Gastroesophageal sphincter (tissue), 4 donors: ENCODE results near the gene CCR8. TPM values are rescaled to one million over a fixed set of nuclear protein-coding genes. Genes with fewer than 3 reads are reported as not detected.

Experiments
- ATAC-seq: fragments of 150-250 bp; one replicate; pipeline ENCODE4 v1.9.1; 2016; ENCODE audit warnings: mild to moderate bottlenecking, moderate library complexity
- H3K27ac ChIP-seq, 4 donors: fragments of 200-600 bp; sonication (generic) in 3 of 4; 1 replicate in 3 of 4; 2 replicates in 1 of 4; pipeline ENCODE4 v1.5.1; 2016 to 2019
- H3K27me3 ChIP-seq: fragments of 200-600 bp; sonication (generic); one replicate; pipeline ENCODE4 v1.5.1; 2019
- H3K36me3 ChIP-seq, 2 donors: fragments of 200-600 bp; sonication (generic); one replicate each; pipeline ENCODE4 v1.5.1; 2019; ENCODE audit warnings: control low read depth in 1 of 2
- H3K4me1 ChIP-seq, 3 donors: fragments of 200-600 bp; sonication (generic); 1 replicate in 2 of 3; 2 replicates in 1 of 3; pipeline ENCODE4 v1.5.1; 2016 to 2019; ENCODE audit warnings: control low read depth in 2 of 3
- H3K4me3 ChIP-seq, 2 donors: fragments of 200-600 bp; sonication (generic); one replicate each; pipeline ENCODE4 v1.5.1; 2019; ENCODE audit warnings: mild to moderate bottlenecking in 1 of 2, moderate library complexity in 1 of 2
- H3K9me3 ChIP-seq, 3 donors: fragments of 200-600 bp; sonication (generic); one replicate each; pipeline ENCODE4 v1.5.1; 2017 to 2019; ENCODE audit warnings: control low read depth in 2 of 3
- CTCF ChIP-seq, 4 experiments: fragments of 200-600 bp in 2 of 4; fragments of 450-650 bp in 2 of 4; sonication (generic) in 1 of 4; IDR thresholded peaks; one replicate each; pipeline ENCODE4 v1.5.1; 2017 to 2019; ENCODE audit warnings: antibody characterized with exemption in 4 of 4, mild to moderate bottlenecking in 2 of 4, moderate library complexity in 2 of 4
- EP300 ChIP-seq: sonication (generic); formaldehyde crosslinking; IDR thresholded peaks from one replicate; pipeline ENCODE4 v1.6.1; 2017; ENCODE audit warnings: antibody characterized with exemption, mild to moderate bottlenecking
- POLR2A ChIP-seq, 2 donors: fragments of 450-650 bp; IDR thresholded peaks; one replicate each; pipeline ENCODE4 v1.6.1; 2017; ENCODE audit warnings: antibody characterized with exemption in 2 of 2, mild to moderate bottlenecking in 2 of 2, moderate library complexity in 1 of 2
- POLR2AphosphoS5 ChIP-seq: sonication (generic); formaldehyde crosslinking; IDR thresholded peaks from one replicate; pipeline ENCODE4 v1.6.1; 2017; ENCODE audit warnings: antibody characterized with exemption
- WGBS, 2 donors: methylation state at CpG; one replicate each; pipeline ENCODE4 v1.1.5; 2018; ENCODE audit warnings: low coverage in 1 of 2; 5-methylcytosine and 5-hydroxymethylcytosine counted together
- total RNA-seq, 4 donors: library from RNA; depleted of rRNA; stranded (reverse); fragments of >200 nt; gene quantifications; one replicate each; pipeline ENCODE4 v1.1.0, GENCODE V29; 2016

CCR8 gene
- total RNA-seq, 4 donors from 2014 or later: not detected

DNA sequence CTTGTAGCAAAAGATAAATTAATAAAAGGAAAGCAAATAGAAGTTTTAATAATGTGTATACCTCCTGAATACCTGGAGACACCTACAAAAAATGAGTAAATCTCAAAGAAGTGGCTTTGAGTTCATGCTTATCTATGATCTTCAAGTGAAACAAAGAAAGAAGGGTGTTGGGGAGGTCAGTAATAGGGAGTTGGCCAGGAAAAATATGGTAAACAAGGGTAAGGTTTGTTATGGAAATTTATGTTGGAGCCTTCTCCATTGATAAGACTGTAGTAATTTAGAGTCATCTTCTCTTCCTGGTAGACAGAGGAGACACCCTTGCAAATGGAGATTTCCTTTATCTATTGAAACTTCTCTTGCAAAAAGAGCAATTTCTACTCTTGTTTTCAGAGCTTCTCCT is 6.6 kb upstream of the CCR8 start:
- TF ChIP-seq POLR2AphosphoS5 (no peak), EP300 (no peak), POLR2A (IDR thresholded peaks at IDR 0.05) (no peak), CTCF (IDR thresholded peaks at IDR 0.05) (no peak)
- Histone ChIP-seq H3K4me1 (no peaks in the 10 kb centered on the region), H3K27me3 (no peaks in the 10 kb centered on the region)

DNA sequence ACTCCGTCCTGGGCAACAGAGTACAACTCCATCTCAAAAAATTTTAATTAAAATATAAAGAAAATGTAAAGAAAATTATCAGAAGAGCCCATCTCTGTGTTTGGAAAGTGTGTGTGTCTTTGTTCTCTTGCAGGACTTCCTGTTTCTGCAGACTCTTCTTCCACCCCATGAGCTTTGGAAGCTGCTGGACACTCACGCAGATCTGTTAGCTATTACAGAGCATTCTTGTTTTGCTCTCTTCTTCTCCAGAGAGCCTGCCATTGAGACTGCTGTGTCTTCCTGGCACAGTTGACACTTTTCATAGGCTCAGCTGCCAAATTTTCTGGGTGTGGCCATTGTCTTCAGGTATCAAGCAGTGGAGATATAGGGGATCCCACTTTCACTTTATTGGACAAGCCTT is 6.0 kb upstream of the CCR8 start:
- no peaks in the 10 kb centered on the region for H3K27me3 ChIP-seq
- no peak overlapping the region for H3K4me3 ChIP-seq
- H3K9me3 ChIP-seq: no peaks in the 10 kb centered on the region
- no peaks in the 10 kb centered on the region for H3K36me3 ChIP-seq
- ATAC-seq: no peak
- no peak overlapping the region for H3K27ac ChIP-seq
- H3K4me1 ChIP-seq: no peaks in the 10 kb centered on the region
- TF ChIP-seq EP300 (no peak), POLR2A (IDR thresholded peaks at IDR 0.05) (no peak), POLR2AphosphoS5 (no peak), CTCF (IDR thresholded peaks at IDR 0.05) (no peak)
- WGBS, 2 donors: 55 to 68% methylated on average over 2 of the region's 2 CpGs

More for the DNA sequence above, 6.6 kb upstream of the CCR8 start:
- no peak for ATAC-seq
- Histone ChIP-seq H3K9me3 (no peaks in the 10 kb centered on the region), H3K4me3 (no peak overlapping the region), H3K27ac (no peak overlapping the region), H3K36me3 (no peaks in the 10 kb centered on the region)

- H3K27me3 ChIP-seq: no peaks in the 10 kb centered on the region
- H3K9me3 ChIP-seq: no peaks in the 10 kb centered on the region
- TF ChIP-seq POLR2A (IDR thresholded peaks at IDR 0.05) (no peak), EP300 (no peak)
- WGBS, 2 donors: 66 to 92% methylated on average over 2 of the region's 2 CpGs
- no peak overlapping the region for H3K27ac ChIP-seq
- H3K36me3 ChIP-seq: no peaks in the 10 kb centered on the region
- H3K4me1 ChIP-seq: no peaks in the 10 kb centered on the region
- no peak for ATAC-seq
- no peak overlapping the region for H3K4me3 ChIP-seq
Measured at GRCh38 chr3:39325236-39325635, 4.3 kb upstream of the CCR8 start.

DNA sequence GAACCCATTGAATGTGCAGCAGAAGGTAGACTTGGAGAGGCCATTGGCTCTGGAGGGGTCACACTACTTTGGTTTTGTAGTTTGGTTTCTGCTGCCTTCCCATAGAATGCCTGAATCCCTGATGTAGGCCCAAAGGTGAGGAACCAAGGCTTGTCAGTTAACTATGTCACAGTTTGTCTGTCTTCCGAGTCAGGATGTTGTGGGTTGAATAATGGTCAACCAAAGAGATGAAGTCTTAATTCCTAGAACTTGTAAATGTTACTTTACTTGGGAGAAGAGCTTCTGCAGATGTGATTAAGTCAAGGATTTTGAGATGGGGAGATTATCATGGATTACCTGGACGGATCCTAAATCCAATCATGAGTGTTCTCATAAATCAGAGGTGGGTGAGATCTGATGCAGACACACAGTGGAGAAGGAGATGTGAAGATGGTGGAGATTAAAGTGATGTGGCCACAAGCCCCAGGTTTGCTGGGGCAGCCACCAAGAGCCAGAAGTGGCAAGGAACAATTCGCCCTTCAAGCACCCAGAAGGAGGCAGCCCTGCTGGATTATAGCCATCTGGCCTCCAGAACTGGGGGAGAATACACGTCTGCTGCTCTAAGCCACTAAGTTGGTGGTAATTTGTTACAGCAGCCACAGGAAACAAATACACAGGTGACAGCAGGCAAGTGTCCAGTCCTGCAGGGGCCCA is 2.3 kb upstream of the CCR8 start:
- Histone ChIP-seq H3K9me3 (no peaks in the 10 kb centered on the region), H3K27me3 (no peaks in the 10 kb centered on the region), H3K27ac (no peak overlapping the region), H3K36me3 (no peaks in the 10 kb centered on the region), H3K4me1 (no peaks in the 10 kb centered on the region), H3K4me3 (no peak overlapping the region)
- no peak for TF ChIP-seq POLR2AphosphoS5
- no peak for TF ChIP-seq CTCF (IDR thresholded peaks at IDR 0.05)
- no peak for TF ChIP-seq EP300
- no peak for TF ChIP-seq POLR2A (IDR thresholded peaks at IDR 0.05)
- ATAC-seq: no peak
- 72 to 86% methylated on average over 3 to 4 of the region's 4 CpGs for WGBS, 2 donors

DNA sequence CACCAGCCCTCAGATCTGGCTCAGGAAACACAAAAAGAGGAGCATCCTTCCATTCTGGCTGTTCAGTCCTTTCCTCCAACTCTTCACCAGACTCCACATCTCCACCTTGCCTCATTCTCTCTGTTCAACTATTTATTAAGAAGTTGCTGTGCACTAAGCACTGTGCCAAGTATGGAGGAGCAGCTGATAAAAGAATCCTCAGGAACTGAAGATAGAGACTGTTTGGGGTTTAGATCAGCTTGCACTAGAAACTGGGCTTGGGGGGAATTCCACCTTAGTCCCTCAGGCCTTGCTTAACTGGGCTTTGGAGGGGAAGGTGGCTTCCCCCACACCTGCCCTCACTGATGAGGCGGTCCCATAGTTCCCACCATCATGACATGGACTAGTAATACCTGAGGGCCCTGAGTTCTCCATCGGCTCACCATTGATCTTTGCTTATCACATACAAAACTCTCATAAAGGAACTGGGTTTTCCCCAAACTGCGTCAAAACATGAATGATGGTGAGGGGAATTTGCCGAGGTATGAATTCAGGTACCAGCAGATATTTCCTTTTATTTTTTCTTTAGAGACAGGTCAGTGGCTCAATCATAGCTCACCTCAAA is 1.7 kb upstream of the CCR8 start:
- ATAC-seq: no peak
- Histone ChIP-seq H3K36me3 (no peaks in the 10 kb centered on the region), H3K4me3 (no peak overlapping the region), H3K4me1 (no peaks in the 10 kb centered on the region), H3K9me3 (no peaks in the 10 kb centered on the region), H3K27me3 (no peaks in the 10 kb centered on the region), H3K27ac (no peak overlapping the region)
- 80 to 86% methylated on average over 1 to 4 of the region's 4 CpGs for WGBS, 2 donors
- TF ChIP-seq POLR2AphosphoS5 (no peak), EP300 (no peak), POLR2A (IDR thresholded peaks at IDR 0.05) (no peak), CTCF (IDR thresholded peaks at IDR 0.05) (no peak)
